Fibroblast of the conjunctiva (primary cell): Measurements from ENCODE around the gene LRBA.

ENCODE experiments used
- DNase-seq: peaks from one replicate; pipeline ENCODE4 v3.0.0-alpha.2; 2010; ENCODE audit warnings: low read depth

Gene LRBA

DNA sequence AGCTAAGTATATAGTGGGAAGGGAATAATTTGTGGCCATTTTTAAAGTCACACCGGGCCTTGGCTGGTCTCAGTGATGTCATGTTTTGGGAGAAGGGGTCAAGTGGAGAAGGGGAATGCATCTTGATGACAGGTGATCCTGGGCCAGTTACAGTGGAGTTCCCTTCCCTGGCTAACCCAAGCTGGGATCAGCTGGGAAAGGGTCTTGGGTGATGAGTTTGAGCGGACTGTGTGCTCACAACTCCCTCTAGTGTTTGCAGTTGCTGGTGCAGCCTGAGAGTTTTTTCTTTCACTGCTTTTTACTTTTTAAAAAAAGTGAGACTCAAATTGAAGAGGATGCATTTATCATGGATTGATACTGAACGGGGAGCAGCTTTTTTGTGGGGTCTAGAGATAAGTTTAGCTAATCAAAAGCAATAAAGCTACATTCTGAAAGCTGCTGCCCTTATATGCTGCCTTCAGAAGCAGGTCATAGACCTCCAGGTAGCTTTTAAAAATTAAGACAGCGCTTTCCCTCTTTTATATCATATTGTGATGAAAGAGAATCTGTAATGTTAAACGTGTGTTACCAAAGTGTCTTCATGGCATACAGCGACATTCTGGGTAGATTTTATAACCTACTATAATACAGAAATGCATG is 772.1 kb downstream of the LRBA start:
- DNase-seq, result peak; percentile 21

DNA sequence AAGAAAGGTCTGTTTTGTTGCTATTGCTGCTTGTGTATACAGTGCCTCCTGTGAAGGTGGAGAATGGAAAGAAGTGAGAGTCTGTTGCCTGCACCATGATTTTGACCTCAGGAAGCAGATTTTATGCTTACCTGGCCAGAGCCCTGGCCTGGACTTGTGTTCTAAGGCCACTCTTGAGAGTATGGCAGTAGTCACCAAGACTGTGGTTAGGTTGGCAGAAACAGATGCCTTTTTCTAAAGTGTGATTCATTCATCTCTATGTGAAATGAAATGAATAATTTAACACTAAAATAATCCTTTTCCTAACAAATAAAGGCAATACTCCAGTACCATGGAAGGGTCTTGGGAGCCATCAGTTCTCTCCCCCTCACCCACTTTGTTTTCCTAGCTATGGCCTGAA is 775.1 kb downstream of the LRBA start:
- no peak for DNase-seq

DNA sequence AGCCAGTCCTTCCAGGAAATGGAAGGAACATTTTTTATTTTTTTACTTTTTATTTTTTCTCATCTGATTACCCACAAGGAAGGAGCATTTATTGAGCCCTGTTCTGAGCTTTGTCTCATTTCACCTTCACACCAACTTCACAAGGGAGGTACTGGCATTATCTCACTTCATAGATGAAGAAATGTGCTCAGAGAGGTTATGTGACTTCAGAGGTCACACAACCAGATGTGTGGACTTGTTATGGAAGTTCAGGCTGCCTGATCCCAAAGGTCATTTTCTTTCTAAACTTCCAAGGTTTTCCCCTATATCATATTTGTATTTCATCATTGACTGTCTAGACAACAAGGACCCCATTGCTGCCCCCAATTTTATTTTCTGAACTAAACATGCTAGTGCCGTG is 776.5 kb downstream of the LRBA start:
- no peak for DNase-seq

DNA sequence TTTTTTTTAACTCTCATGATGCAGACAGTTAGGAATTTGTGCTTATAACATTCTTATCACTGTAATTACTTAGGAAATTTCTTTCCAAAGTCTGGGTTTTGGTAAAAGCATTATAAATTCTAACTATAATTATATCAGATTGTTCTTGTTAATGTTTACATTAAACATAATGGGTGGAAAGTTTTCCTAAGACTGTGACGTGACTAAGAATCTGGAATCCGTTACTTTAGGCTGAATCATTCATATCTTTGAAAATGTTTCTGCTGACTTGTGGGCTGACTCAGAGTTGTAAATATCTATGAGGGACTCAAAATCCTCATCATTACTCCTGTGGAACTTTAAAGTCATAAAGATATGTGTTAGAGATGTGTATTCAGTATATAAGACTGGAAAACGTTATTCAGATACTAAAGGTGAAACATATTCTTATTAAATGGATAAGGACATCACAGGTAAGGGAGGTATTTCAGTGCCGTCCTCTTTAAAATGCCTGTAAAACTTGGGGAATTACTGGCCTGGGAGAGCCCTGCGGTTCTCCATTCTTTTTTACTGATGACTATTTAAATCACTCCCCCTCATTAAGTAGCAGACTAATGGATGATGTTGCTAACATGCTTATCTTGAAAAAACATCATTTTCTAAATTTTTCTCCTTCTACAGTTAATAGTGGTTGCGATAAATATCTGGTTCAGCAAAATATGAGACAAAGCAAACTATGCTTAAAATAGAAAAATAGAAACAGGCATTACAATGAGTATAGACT is 777.8 kb downstream of the LRBA start:
- DNase-seq, result peak; percentile 83

DNA sequence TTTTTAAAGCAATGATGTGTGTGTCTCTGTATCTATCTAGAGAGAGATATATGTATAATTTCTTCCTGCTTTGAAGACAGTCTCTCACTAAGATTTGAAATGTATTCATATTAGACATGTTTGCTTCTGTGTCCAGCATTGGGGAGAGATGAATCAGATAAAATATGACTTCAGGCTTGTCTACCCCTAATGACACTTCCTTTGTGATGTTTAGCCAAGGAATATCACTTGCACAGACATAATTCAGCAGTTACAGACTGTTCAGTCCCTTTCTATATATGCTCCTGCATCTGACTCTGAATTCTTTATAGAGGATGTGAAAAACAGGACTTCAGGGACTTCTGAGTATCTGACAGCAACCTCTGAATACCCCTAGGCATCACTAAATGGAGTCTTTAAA is 778.5 kb downstream of the LRBA start:
- DNase-seq, result no peak

DNA sequence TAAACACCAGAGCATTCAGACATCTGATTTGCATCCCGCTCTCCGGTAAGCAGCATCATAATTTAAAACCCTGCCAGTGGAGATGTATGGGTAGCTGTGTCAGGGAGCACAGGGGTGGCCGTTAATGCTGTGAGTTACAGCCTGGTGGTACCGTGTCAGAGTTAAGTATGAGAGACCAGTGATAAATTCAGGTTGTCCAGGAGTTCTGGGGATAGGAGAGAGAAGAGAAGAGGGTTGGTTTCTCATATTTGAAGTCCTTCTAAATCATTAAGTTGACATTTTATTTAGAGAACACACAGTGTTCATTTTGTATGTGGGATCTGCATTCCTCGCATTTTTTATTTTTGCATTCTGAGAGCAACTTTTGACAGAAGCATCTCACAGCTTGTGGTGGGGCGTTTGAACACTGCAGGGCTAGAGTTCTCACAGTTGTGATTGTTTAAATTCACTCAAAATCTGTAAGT is 779.2 kb downstream of the LRBA start:
- no peak for DNase-seq

DNA sequence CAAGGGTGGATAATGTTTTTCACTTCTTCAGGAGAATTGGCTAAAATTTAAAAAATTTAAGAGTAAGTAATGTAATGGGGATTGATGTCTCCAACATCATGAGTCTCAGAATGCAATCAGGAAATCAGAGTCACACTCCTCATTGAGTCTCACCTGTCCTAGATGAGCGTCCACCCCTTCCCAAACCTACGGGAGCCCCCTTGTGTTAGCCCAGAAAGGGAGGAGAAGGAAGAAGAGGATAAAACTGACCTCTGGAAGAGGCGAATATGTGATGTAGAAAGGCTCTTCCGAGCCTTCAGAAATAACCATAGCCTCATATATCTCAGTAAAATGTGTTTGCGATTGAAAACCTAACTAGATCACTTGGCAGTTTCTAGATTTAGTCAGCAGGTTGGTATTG is 779.8 kb downstream of the LRBA start:
- no peak for DNase-seq

DNA sequence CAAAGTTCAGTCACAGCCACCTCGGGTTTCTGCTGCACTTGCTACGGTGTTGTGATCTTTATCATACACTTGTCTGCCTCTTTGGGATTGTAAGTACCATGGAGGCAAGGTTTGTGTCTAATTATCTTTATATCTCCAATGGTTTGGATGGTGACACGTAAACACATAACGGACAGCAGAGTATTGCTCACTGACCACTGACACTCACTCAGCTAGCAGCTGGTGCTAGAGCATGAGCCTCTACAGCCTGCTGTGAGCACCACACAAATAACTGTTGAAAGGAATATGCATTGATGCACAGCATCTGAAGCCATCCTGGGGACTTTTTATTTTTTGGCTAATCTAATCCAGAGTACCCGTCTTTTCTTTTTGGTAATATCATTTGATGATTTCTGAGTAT is 780.8 kb downstream of the LRBA start:
- no peak for DNase-seq

DNA sequence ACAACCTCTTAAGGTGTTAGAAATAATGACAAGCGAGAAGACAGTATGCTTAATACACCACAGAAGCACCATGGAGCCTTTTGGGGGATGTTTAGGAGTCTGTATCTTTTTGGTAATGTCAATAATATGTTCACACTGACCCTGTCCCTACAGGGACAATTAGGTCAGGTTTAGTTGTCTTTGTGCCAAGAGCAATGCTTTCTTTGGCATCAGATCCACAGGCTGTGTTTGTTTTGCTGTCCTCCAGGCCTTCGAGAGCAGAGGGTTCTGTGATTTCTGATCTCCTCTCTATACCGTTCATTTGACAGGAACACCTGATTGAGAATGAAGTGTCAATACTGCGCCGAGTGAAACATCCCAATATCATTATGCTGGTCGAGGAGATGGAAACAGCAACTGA is 783.1 kb downstream of the LRBA start:
- DNase-seq, result no peak

DNA sequence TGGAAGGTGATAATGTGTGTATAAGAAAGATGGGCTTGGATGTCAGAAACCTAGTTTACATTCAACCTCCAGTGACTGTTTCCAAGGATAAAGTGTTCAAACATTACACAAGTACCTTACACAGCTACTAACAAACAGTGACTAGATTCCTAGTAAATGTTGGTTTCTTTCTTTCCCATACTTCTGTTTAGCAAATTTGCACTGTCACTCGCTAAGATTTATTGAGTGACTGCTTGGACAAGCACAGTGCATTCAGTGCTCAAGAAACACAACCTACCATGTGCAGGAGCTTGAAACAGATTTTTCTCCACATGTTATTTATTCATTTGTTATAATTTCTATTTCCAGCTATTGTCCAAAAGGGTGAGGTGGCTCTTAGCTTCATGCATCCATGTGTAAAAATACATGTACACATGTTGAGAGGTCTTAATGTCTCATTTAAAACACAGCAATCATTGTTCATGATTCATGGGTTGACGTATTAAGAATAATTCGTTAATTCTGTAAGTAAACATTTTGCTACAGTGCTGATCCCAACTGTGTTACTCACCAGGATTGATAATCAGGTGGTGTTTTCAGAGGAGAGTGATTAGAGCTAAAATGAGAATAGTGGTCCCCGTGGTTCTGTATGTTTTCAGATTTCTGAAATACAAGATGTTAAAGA is 783.8 kb downstream of the LRBA start:
- no peak for DNase-seq

DNA sequence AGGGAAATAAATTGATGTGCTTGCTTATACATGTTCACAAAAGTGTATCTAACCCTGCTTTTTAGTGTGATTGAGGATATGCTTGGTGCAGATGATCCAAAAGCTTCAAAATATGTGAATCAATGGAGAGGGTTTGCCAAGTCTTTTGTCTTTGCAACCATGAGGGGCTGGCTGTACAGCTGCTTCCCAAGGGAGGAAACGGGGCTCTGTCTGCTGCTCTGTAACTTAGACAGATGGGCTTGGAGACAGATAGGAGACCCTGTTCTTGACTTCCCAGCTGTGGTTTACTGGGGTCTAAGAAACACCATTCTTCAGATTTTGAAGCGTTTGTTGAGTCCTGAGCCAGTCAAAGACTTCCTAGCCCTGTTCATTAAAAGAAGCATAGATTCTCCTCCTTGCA is 784.5 kb downstream of the LRBA start:
- no peak for DNase-seq

DNA sequence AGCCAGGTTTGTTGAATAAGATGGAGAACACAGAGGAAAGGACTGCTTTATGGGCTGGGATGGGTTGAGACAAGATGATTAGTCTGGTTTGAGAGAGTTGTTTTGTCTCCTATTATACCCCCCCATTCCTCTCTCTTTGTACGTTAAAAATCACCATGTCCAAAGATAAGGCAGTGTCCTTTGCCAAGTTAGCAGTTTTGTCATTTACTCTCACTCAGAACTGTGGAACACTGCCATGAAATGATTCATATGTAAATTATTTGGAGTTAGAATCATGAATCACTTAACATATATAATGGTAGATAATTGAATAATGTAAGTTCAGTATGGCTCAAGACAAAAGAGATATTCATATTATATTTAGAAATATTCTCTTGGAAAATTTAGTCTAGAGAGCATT is 785.6 kb downstream of the LRBA start:
- DNase-seq, result peak; percentile 53

DNA sequence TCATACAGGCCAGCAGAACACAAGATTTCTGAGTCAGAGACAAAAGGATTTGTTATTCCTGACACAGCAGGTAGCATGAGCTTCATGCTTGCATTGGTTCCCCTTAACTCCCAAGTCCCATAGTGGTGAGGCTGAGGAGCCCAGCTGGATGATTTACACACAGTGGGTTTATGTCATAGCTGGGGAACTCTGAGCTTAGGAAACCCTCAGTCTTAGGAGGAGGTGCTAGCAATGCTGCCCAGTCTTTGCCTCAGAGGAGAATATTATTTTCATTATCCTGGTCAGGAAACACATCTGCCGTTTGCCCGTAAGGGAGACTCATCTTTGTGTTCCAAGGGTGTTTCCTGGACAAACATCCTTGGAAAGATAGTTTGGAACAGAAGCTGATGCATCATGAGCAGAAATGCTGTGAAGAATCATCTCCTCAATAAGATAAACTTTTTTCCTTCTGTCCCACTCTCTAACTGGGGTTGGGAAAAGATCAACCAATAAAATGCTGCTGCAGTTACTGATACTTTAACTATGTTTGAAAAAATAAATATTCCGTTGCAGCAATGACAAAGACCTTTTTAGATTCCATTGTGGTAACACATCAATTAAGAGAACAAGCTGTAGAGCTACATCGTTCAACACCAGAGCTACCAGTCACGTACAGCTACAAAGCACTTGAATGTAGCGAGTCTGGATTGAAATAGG is 790.0 kb downstream of the LRBA start:
- peak; percentile 74 for DNase-seq

DNA sequence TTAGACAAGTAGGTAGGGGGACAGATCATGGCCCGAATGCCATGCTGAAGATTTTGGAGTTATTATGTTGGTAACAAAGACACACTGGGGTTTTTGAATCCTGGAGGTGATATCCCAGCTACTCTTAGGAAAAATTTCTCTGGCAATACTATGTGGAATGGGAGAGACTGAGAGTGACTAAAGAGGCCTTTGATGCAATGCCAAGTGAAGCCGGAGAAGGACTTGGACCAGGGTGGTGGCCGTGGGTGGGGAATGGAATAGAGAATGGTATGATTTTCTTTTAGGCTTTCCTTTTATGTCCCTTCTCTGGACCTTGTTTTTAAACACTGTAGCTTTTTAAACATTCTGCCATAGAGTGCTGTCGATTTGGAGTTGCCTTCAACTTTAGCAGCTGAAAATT is 795.2 kb downstream of the LRBA start:
- DNase-seq, result no peak

DNA sequence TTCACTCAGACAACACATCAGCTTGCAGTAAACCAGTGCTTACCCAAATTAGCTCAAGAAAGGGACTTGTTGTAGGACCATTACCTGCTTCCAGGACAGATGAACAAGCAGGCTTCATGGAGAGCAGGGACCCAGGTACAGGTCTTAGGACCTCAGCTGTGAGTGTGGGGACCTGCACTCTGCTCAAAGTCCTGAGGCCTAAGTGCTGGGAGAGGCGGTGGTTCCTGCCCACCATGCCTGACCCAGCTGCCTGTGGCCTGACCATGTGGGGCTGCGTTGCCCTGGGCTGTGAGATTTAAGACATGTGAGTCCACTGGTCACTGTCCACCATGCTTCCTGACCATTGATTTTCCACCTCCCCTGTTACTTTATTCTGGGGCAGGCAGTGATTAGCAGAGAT is 796.6 kb downstream of the LRBA start:
- DNase-seq, result no peak

DNA sequence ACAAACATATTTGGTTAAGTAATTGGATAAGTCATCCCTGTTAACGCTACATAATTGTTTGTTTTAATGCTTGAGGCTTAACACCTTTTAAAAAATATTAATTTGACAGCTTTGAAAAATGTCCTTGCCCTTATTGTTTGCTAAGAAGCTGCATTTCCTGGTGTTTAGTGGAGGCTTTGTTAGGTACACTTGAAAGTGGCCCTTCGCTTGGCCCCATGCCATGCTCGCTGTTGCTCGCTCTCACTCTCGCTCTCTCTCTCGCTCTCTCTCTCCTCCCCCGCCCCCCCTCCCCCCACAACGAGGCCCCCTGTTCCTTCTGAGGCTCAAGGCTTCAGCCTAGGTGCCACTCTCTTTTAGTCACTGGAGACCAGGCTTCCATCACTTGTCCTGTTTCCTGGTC is 797.3 kb downstream of the LRBA start:
- no peak for DNase-seq

DNA sequence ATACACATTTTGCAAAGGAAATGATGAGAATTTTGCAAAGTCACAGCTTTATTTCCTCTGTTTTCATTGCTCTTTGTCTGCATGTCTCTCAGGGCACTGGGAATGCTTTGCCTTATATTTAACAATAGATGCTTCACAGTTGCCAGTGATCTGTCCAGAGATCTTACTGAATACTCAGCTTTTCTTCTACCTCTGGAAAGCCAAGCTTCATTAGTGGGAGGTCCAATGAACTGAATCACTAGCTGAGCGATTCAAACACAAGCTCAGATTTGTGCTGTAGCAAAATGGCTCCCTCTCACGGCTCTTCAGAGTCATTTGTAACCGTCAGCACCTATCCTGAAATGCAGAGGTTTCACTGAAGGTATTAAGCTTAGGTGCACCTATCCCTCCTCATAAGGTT is 797.9 kb downstream of the LRBA start:
- DNase-seq, result peak; percentile 75

DNA sequence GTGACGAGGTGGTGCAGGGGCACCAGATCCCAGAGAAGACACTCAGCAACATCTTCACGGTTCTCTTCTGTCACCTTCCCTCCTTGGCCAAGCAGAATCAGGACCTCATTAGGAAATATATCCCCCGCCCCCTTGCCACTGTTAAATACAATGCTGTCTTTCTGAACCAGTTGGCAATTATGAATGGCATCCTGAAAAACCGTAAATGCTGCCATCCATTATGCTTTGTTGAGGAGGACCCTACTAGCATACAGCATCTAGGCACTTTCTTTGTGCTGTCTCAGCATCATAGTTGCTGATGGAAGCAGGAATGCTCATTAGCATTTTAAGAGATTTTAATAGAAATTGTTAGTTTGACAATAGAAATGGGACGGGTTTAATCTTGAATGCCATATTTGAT is 798.4 kb downstream of the LRBA start:
- no peak for DNase-seq

DNA sequence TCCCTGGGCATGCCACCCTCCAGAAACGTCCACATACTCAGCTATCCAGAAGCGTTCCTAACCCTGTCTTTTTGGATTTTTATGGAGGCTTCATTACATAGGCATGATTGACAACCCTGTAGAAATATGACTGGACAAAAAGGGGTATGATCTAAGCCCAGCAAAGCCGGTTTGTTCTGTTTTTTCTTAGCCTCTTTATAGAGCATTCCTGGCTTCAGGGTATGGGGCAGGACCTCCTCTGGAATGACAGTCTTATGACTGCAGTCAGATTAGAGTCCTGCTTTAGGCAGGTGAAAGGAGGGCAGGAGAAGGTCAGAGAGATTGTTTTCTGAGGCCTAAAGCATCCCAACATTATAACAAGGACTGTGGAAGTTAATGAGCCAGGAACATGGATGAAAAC is 799.5 kb downstream of the LRBA start:
- no peak for DNase-seq
